GM18858 (cell line): ENCODE data around the gene CCDC110.

Experiments
- ATAC-seq: cut with Tn5 transposase; IDR thresholded peaks from one replicate; pipeline ENCODE4 v1.9.1; 2021; ENCODE audit not compliant: unreplicated experiment

Gene CCDC110

DNA sequence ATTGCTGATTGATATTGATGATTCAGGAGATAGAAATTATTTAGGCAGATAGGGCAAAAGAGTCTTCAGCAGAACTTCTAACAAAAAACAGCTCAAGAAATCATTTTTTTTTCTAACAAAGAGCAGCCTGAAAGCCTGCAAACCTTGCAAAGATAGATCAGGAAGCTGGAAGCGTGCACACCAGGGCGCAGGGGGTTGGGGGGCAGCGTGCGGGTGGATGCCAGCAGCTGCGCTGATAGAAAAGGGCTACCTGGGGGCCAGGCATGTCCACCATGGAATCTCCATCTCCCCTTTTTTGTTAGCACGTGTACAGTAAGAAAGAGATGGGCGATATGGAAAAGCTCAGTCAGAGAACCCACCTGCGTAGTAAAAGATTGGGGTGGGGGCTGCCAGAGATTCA lies 1.7 kb upstream of the CCDC110 start:
- no peak for ATAC-seq

- ATAC-seq: peak; percentile 9
Measured at GRCh38 chr4:185472103-185472542, 590 bp upstream of the CCDC110 start.

- no peak for ATAC-seq
Measured at GRCh38 chr4:185470501-185471195, 885 bp downstream of the CCDC110 start.

DNA sequence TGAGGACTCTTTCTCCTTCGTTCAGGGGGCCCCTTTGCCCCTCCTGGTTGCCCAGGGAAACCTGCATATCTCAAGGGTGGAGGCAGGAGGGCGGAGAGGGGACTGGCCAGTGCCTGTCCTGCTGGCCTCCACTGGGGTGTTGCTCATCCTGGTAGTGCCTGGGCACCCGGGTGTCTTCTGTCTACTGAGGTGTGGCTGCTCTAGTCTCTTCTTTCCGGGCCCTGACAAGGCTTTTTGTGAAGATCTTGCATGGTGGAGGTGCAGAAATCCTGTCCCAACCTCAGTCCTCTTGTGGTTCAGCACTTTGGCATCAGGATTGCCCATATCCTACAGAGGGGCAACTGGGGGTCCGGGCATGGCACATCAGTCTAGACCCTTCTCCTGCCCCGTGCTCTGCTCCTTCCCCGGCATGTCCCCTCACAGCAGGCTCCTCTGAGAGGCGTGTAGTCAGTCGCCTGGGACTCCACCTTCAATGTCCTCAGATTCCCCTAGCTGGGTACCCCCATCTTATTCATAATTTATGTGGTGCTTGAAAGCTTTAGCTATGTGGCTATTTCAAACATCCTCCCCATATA lies 1.9 kb downstream of the CCDC110 start:
- ATAC-seq: no peak

- no peak for ATAC-seq
Measured at GRCh38 chr4:185468999-185469398, 2.5 kb downstream of the CCDC110 start.

- no peak for ATAC-seq
Measured at GRCh38 chr4:185467991-185468390, 3.5 kb downstream of the CCDC110 start.

DNA sequence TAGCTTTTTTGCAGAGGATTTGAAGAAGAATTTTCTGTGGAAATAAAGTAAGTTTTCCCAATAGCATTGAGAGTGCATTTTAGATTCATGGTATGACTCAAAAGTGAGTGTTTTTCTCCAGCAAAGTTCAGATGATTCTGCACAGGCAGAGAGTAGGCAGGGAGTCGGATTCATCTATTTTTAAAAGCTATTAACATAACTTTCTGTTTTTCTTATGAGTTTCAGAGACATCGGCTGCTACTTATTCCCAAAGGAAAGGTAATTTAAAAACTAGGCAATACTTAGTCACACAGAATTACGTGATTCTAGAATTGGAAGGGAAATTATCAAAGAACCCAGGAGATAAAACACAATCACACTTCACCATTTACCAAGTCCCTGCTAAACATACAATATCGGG lies 4.4 kb downstream of the CCDC110 start:
- no peak for ATAC-seq

DNA sequence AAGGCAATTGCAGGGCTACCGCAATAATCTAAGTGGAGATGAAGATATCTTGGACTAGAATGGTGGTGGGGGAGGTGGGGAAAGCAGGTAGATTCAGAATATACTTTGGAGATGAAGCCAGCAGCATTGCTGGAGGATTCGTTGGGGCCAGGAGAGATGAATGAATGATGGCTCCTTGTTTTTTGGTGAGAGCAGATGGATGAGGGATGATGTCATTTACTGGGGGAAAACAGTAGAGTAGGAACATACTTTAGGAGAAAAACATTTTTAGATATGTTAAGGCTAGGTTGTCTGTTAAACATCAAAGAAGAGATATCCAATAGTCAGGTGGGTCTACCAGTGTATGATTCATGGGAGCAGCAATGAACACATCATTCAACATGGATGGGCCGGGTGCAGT lies 5.8 kb downstream of the CCDC110 start:
- ATAC-seq: no peak

DNA sequence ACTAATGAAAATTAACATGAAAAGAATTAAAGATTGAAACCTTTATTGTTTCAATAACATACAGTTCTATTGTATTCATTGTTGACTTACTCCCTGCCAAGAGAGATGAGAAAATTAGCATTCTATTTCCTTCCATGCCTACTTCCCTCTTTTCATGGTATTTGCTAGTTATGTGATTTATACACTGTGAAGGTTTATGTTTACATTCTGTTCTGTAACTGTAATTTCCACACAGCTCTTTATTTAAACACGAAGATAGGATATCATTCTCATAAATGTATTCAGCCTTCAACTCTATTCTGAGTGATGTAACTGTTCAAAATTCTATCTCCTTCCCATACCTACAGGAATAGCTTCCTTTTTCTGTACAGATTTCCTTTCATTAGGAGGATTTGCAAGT lies 6.6 kb downstream of the CCDC110 start:
- ATAC-seq: no peak

- ATAC-seq: no peak
Measured at GRCh38 chr4:185464183-185464582, 7.3 kb downstream of the CCDC110 start.

GRCh38 chr4:185463541-185463940 lies 8.0 kb downstream of the CCDC110 start:
- ATAC-seq: no peak

DNA sequence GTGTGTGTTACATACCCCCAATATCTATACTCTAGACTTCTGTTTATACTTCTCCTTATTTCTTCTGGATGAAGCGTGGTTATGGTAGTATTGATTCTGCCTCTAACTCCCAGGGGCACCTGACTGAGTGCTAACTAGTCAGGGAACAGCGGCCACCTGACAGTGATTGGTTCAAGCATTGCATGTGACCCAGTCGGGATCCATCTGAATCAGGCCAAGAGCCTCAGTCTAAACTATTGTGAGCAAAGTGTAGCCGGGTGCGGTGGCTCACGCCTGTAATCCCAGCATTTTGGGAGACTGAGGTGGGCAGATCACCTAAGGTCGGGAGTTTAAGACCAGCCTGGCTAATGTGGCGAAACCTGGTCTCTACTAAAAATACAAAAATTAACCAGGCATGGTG lies 10.0 kb downstream of the CCDC110 start:
- no peak for ATAC-seq

GRCh38 chr4:185457136-185457535 lies 14.4 kb downstream of the CCDC110 start:
- ATAC-seq: no peak

- no peak for ATAC-seq
Measured at GRCh38 chr4:185456131-185456530, 15.4 kb downstream of the CCDC110 start.

DNA sequence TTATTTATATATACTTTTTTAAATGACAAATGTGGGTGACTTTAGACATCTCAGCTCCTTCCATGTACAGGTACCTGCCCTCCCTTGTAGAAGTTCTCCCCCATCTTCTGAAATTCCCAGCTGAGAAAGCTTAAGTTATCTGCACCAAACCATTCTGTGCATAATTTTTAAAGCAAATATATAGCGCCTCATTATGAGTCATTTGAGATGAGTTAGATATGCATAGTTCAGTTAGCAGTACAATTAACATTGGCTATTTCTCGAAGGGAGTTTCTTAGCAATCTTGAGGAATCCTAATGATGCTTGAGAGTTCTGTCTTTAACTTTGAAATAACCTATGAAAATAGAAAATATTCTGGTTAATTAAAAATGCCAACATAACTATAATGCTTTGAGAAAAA lies 26.3 kb downstream of the CCDC110 start:
- no peak for ATAC-seq

DNA sequence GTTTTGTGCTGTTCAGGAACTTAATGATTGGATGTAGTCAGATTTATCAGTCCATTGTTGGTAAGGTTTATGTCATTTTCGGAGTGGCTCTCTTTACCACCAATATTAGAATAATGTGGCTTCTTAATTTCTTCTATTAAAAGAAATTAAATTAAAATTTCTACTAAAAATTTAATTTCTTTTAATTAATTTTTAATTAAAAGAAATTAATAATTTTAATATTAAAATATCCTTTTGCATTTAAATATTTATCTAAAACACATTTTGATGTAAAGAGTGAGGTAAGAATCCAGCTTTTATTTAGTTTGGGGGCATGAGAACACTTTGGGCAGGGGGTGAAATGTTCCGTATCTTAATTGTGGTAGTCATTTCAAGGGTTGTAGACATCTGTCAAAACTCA lies 30.1 kb downstream of the CCDC110 start:
- ATAC-seq: no peak

DNA sequence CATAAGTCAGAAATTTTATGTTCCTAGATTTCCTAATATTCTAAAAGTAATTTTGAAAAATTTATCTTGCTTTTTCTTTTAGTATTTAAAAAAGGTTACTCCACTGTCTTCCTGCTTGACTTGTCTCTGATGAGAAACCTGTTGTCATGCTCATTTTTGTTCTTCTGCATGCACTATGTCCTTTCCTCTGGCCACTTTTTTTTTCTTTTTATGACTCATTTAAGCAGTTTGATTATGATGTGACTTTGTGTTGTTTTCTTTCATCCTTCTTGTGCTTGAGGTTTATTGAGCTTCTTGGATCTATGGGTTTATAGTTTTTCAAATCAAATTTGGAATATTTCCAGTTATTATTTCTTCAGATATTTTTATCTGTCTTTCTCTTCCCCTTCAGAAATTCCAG lies 33.7 kb downstream of the CCDC110 start:
- peak; percentile 79 for ATAC-seq

- ATAC-seq: no peak
Measured at GRCh38 chr4:185435466-185435865, 36.1 kb downstream of the CCDC110 start.

GRCh38 chr4:185429660-185430059 lies 41.9 kb downstream of the CCDC110 start:
- no peak for ATAC-seq

GRCh38 chr4:185426960-185427688 lies 44.4 kb downstream of the CCDC110 start:
- no peak for ATAC-seq

DNA sequence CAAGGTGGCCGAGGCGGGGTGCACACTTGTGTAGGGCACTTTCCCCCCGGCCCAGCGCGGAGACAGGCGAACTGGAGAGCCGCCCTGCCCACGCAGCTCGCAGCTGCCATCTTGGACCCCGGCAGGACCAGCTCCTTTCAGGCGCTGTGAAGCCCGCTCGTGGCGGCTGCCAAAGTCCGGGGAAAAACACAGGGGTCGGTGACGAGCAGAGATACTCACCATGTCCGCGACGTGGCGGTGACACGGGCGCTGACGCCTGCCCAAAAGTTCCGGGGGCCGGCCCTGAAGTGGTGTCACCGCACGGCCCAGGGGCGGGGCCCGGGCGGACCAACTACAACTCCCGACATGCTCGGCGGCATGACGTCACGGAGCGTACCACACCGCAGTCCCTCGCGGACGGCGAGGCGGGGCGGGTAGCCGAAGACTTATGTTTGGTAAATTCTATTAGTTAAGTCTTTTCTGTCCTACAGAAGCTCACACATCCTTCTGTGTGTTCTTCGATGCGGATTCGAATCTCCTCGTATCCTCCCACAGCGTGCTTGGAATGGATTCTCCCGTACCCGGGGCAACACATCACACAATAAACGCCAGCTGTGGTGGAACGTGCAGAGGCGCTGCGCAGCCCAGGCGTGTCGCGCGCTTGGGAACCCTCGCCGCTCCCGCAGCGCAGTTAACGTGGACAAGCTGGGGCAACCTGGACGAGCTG lies 45.7 kb downstream of the CCDC110 start, which contains the start of gene UFSP2:
TSS of gene UFSP2 (minus strand) at position 318 of the 706 bp plus-strand sequence. CDS start at position 222, 96 bp downstream.
- peak; percentile 89 for ATAC-seq
